Dendritic cell treated with granulocyte-macrophage colony-stimulating factor and Interleukin-4, amounts not matched to agents 40 ng/mL and 50 ng/mL, for 4 days (primary cell): ENCODE data around the gene KCNK18.

Source experiments
- H3K27ac Mint-ChIP-seq: one replicate; pipeline ENCODE4 v1.8.0; 2022; ENCODE audit warnings: mild to moderate bottlenecking, mixed read lengths
- H3K27me3 Mint-ChIP-seq: one replicate; pipeline ENCODE4 v1.8.0; 2022; ENCODE audit warnings: mild to moderate bottlenecking, mixed read lengths
- H3K36me3 Mint-ChIP-seq: one replicate; pipeline ENCODE4 v1.8.0; 2022; ENCODE audit warnings: low read depth, mixed read lengths
- H3K4me1 Mint-ChIP-seq: one replicate; pipeline ENCODE4 v1.8.0; 2022; ENCODE audit warnings: low read depth, mixed read lengths
- H3K4me3 Mint-ChIP-seq: one replicate; pipeline ENCODE4 v1.8.0; 2022; ENCODE audit warnings: mild to moderate bottlenecking, moderate library complexity, mixed read lengths
- H3K9me3 Mint-ChIP-seq: one replicate; pipeline ENCODE4 v1.8.0; 2022; ENCODE audit warnings: mixed read lengths
- intact Hi-C: fragments of 100-400 bp; cut with micrococcal nuclease; formaldehyde crosslinking; loops from one replicate; pipeline ENCODE4 v1.15.0; 2022

Gene KCNK18

GRCh38 chr10:117197189-117197588 lies at the start of gene KCNK18:
KCNK18 (plus strand) TSS chr10:117197489; CDS start chr10:117197489, 0 bp downstream.
- no peaks in the 10 kb centered on the region for H3K36me3 Mint-ChIP-seq
- peaks cover 1% of the 10 kb centered on the region for H3K27me3 Mint-ChIP-seq
- H3K4me1 Mint-ChIP-seq = no peaks in the 10 kb centered on the region
- intact Hi-C loops = no loop called here
- H3K9me3 Mint-ChIP-seq = peaks cover 11% of the 10 kb centered on the region
- H3K27ac Mint-ChIP-seq = no peak within 1 kb of the TSS
- no peak within 1 kb of the TSS for H3K4me3 Mint-ChIP-seq

- no peaks in the 10 kb centered on the region for H3K4me1 Mint-ChIP-seq
- H3K27ac Mint-ChIP-seq = no peak overlapping the region
- H3K4me3 Mint-ChIP-seq = no peak overlapping the region
- no peaks in the 10 kb centered on the region for H3K36me3 Mint-ChIP-seq
- H3K9me3 Mint-ChIP-seq = no peaks in the 10 kb centered on the region
- peaks cover 83% of the 10 kb centered on the region for H3K27me3 Mint-ChIP-seq
- intact Hi-C loops = no loop called here
Observed at GRCh38 chr10:117148284-117148683, 49.0 kb upstream of the KCNK18 start.

- Mint-ChIP-seq H3K27ac (no peak overlapping the region), H3K4me1 (no peaks in the 10 kb centered on the region), H3K4me3 (no peak overlapping the region), H3K9me3 (no peaks in the 10 kb centered on the region), H3K27me3 (peaks cover 89% of the 10 kb centered on the region), H3K36me3 (no peaks in the 10 kb centered on the region)
- intact Hi-C loops = no loop called here
Observed at GRCh38 chr10:117152668-117153067, 44.6 kb upstream of the KCNK18 start.

GRCh38 chr10:117158297-117158696 lies 39.0 kb upstream of the KCNK18 start:
- intact Hi-C loops = no loop called here

GRCh38 chr10:117159390-117159789 lies 37.9 kb upstream of the KCNK18 start:
- no peaks in the 10 kb centered on the region for H3K9me3 Mint-ChIP-seq

More at GRCh38 chr10:117158297-117158696, 39.0 kb upstream of the KCNK18 start:
- H3K27me3 Mint-ChIP-seq = peaks cover 91% of the 10 kb centered on the region
- no peak overlapping the region for H3K27ac Mint-ChIP-seq
- H3K4me3 Mint-ChIP-seq = no peak overlapping the region
- H3K9me3 Mint-ChIP-seq = no peaks in the 10 kb centered on the region
- peaks cover 10% of the 10 kb centered on the region for H3K4me1 Mint-ChIP-seq
- H3K36me3 Mint-ChIP-seq = no peaks in the 10 kb centered on the region

GRCh38 chr10:117160567-117160966 lies 36.7 kb upstream of the KCNK18 start:
- H3K9me3 Mint-ChIP-seq = no peaks in the 10 kb centered on the region
- H3K4me3 Mint-ChIP-seq = no peak overlapping the region
- intact Hi-C loops = no loop called here
- H3K36me3 Mint-ChIP-seq = no peaks in the 10 kb centered on the region
- H3K4me1 Mint-ChIP-seq = peaks cover 26% of the 10 kb centered on the region
- peaks cover 92% of the 10 kb centered on the region for H3K27me3 Mint-ChIP-seq
- no peak overlapping the region for H3K27ac Mint-ChIP-seq

More at GRCh38 chr10:117159390-117159789, 37.9 kb upstream of the KCNK18 start:
- Mint-ChIP-seq H3K36me3 (no peaks in the 10 kb centered on the region), H3K4me1 (peaks cover 15% of the 10 kb centered on the region), H3K4me3 (no peak overlapping the region), H3K27me3 (peaks cover 91% of the 10 kb centered on the region), H3K27ac (no peak overlapping the region)
- intact Hi-C loops = no loop called here

- H3K4me1 Mint-ChIP-seq = peaks cover 32% of the 10 kb centered on the region
- H3K9me3 Mint-ChIP-seq = no peaks in the 10 kb centered on the region
- no peaks in the 10 kb centered on the region for H3K36me3 Mint-ChIP-seq
- intact Hi-C loops = loop anchor here (2.0 kb wide), 1 partner anchor 29 kb away; no protein-coding TSS in a partner anchor
- H3K27me3 Mint-ChIP-seq = peaks cover 96% of the 10 kb centered on the region
- no peak overlapping the region for H3K27ac Mint-ChIP-seq
- no peak overlapping the region for H3K4me3 Mint-ChIP-seq
Observed at GRCh38 chr10:117161386-117162033, 35.8 kb upstream of the KCNK18 start.

- no peaks in the 10 kb centered on the region for H3K9me3 Mint-ChIP-seq
- peak overlapping the region; percentile 57 for H3K4me3 Mint-ChIP-seq
- intact Hi-C loops = loop anchor here (2.0 kb wide), 1 partner anchor 30 kb away; no protein-coding TSS in a partner anchor
- H3K4me1 Mint-ChIP-seq = peaks cover 35% of the 10 kb centered on the region
- peaks cover 96% of the 10 kb centered on the region for H3K27me3 Mint-ChIP-seq
- H3K27ac Mint-ChIP-seq = no peak overlapping the region
- no peaks in the 10 kb centered on the region for H3K36me3 Mint-ChIP-seq
Observed at GRCh38 chr10:117162093-117163060, 34.9 kb upstream of the KCNK18 start.

- H3K4me1 Mint-ChIP-seq = peaks cover 45% of the 10 kb centered on the region
- intact Hi-C loops = loop anchor here (2.0 kb wide), 1 partner anchor 31 kb away; no protein-coding TSS in a partner anchor
- H3K27me3 Mint-ChIP-seq = peaks cover 96% of the 10 kb centered on the region
- no peak overlapping the region for H3K27ac Mint-ChIP-seq
- H3K36me3 Mint-ChIP-seq = no peaks in the 10 kb centered on the region
- no peaks in the 10 kb centered on the region for H3K9me3 Mint-ChIP-seq
- peak overlapping the region; percentile 9 for H3K4me3 Mint-ChIP-seq
Observed at GRCh38 chr10:117163061-117163953, 34.0 kb upstream of the KCNK18 start.

- H3K9me3 Mint-ChIP-seq = no peaks in the 10 kb centered on the region
- H3K4me1 Mint-ChIP-seq = peaks cover 51% of the 10 kb centered on the region
- intact Hi-C loops = loop anchor here (2.0 kb wide), 1 partner anchor 31 kb away; no protein-coding TSS in a partner anchor
- H3K27ac Mint-ChIP-seq = no peak overlapping the region
- no peaks in the 10 kb centered on the region for H3K36me3 Mint-ChIP-seq
- peaks cover 97% of the 10 kb centered on the region for H3K27me3 Mint-ChIP-seq
- H3K4me3 Mint-ChIP-seq = no peak overlapping the region
Observed at GRCh38 chr10:117163954-117164548, 33.2 kb upstream of the KCNK18 start.

GRCh38 chr10:117164592-117165537 lies 32.4 kb upstream of the KCNK18 start:
- H3K4me3 Mint-ChIP-seq = peak overlapping the region; percentile 68
- H3K36me3 Mint-ChIP-seq = no peaks in the 10 kb centered on the region
- peaks cover 58% of the 10 kb centered on the region for H3K4me1 Mint-ChIP-seq
- intact Hi-C loops = loop anchor here (5.0 kb wide), 1 partner anchor 163 kb away; no protein-coding TSS in a partner anchor
- H3K27ac Mint-ChIP-seq = peak overlapping the region; percentile 50
- H3K27me3 Mint-ChIP-seq = peaks cover 97% of the 10 kb centered on the region
- H3K9me3 Mint-ChIP-seq = no peaks in the 10 kb centered on the region
